LNCaP clone FGC (cell line): ENCODE measurements around the gene KCNQ1.

Source experiments
- DNase-seq: peaks from one replicate; pipeline ENCODE4 v3.0.0-alpha.2; 2011; ENCODE audit warnings: low read depth
- H3K4me3 ChIP-seq: 2 replicates; pipeline ENCODE4 v1.5.1; 2011; ENCODE audit warnings: mild to moderate bottlenecking, low read depth, low read length, control low read depth
- TF ChIP-seq, protein P1 (sequence below): IDR thresholded peaks from 2 replicates; pipeline ENCODE4 v1.5.1; 2012; ENCODE audit warnings: mild to moderate bottlenecking; ENCODE audit not compliant: control insufficient read depth, insufficient read depth; ENCODE audit errors: extremely low read depth

KCNQ1 gene

DNA sequence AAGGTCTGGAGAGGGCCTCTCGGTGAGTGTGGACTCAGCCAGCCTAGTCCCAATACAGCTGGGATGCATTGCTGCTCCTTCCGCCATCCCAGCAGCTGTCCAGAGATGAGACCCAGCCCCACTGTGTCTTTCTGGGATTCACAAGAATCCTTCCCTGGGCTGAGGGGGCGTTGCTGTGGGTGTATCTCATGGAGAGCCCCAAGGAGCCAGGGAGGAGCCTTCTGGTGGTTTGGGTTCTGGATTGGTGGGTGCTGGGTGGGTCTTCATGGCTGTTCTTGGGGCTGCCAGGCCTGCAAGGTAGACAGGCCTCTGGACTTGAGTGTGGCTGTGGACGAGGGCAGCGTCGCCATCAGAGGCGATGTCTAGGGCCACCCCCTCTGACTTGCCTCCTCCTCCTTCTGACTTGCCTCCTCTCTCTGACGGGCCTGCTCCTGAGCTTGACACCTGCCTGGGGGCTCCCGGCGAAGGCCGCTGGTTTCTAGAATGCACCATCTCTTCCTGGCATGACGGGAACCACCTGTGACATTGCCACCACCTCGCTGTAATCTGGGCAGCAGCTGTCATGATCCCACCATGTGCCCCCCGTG, 17.2 kb downstream of the KCNQ1 start:
- TF ChIP-seq, protein P1, sequence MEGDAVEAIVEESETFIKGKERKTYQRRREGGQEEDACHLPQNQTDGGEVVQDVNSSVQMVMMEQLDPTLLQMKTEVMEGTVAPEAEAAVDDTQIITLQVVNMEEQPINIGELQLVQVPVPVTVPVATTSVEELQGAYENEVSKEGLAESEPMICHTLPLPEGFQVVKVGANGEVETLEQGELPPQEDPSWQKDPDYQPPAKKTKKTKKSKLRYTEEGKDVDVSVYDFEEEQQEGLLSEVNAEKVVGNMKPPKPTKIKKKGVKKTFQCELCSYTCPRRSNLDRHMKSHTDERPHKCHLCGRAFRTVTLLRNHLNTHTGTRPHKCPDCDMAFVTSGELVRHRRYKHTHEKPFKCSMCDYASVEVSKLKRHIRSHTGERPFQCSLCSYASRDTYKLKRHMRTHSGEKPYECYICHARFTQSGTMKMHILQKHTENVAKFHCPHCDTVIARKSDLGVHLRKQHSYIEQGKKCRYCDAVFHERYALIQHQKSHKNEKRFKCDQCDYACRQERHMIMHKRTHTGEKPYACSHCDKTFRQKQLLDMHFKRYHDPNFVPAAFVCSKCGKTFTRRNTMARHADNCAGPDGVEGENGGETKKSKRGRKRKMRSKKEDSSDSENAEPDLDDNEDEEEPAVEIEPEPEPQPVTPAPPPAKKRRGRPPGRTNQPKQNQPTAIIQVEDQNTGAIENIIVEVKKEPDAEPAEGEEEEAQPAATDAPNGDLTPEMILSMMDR, result no peak
- DNase-seq, result no peak
- no peak overlapping the region for H3K4me3 ChIP-seq

DNA sequence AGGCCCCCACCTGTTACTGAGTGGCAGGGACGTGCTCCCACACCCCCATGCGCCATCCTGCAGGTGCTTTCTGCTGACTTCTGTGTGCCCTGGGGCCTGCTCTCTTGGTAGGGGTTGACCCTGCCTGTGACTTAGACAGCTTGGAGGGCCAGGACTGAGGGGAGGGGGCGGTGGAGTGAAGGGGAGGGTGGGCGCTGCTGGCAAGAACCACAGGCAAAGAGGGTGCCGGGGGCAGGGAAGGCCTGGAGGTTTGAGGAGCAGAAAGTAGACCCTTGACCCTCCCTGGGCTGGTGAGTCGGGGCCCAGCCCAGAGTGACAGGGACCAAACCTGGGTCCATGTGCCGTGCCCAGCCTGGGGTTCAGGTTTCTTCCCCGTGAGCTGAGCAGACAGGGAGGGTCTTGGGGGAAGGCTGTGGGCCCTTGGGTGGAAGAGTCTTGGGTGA, 17.8 kb downstream of the KCNQ1 start:
- H3K4me3 ChIP-seq, result no peak overlapping the region
- no peak for DNase-seq
- TF ChIP-seq, protein P1, result no peak

DNA sequence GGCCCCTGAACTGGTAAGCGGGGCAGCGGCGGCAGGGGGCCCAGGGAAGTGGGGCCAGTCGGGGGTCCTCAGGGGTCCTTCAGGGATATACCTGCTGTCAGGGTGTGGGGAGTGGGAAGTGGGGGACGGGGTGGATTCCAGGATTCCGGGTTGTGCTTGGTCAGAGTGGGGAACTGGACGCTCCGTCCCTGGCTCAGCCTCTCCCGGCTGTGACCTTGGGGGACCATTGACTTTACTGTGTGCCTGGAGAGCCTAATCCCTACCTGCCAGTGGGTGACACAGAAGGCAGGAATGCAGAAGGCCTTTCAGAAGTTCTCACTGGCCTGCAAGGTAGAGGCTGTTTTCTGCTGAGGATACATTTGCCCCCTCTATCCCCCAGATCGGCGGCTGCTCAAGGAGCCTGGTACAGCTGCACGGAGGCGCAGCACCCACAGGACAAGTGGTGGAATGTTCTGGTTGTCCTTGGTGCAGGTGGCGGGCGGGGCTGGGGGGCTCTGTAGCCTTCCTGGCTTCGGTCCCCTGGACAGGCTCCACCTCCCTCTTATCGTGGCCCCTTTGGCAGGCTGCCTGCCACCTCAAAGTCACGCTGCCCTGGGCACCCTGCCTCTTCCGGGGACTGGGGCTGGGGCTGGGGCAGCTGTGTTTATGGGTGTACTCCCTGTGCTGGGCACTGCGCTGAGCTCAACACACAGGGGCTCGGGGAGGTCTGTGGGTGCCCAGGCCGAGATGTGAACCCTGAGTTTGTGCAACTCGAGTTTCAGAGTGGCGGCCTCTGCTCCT, 18.4 kb downstream of the KCNQ1 start:
- TF ChIP-seq, protein P1, result no peak
- H3K4me3 ChIP-seq, result no peak overlapping the region
- DNase-seq, result no peak

DNA sequence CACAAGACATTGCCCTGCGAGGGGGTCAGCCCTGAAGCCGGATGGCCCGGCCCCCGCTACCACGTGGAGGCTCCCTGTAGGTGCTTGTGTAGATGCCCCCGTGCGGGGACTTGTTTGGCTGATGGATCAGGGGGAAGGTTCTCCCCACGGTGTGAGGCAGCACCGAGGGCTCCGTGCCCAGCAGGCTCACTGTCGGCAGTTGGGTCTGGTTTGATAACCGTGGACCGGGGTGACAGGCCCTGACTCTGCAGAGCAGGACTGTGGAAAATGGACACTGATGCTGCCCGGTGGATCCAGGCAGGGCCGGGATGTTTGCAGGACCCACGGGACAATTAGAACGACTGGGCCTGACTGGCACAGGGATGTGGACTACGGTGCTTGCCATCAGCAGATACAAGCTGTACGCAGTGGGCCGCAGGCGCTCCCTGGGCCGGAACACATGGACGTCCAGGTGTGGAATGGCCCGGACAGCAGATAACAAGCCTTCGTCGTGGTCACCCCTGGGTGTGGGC, 19.0 kb downstream of the KCNQ1 start:
- TF ChIP-seq, protein P1, result no peak
- H3K4me3 ChIP-seq, result no peak overlapping the region
- DNase-seq, result no peak

DNA sequence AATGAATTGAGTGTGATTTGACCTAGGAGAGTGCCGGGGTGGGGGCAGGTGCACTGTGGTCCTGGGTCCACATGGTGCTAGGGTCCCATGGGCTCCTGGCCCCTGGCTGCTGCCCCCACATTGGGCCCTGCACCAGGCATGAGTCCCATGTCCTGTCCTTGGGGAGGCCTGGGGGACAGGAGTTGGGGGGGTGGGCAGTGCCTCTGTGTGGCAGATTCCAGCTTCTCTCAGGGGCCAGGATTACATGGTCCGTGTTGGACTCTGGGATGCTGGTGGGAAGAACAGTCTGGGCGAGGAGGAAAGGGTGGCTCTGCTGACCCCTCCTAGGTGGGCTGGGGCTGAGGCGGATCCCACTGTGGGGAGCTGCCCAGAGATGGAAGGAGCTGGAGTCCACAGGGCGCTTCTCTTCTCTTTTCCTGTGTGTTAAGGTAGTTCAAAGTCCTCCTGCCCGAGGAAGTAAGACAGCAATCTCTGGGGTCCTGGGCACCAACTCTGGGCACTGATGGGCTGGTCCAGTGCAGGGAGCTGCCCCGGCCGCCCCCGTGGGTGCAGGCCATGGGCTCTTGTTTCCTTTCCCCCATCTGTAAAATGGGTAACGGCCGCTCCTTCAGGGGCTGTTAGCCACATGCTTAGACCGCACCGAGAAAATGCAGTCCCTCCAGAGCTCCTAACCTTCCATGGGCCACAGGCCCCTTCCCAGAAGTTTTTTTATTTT, 19.8 kb downstream of the KCNQ1 start:
- H3K4me3 ChIP-seq, result no peak overlapping the region
- DNase-seq, result no peak
- TF ChIP-seq, protein P1, result no peak

DNA sequence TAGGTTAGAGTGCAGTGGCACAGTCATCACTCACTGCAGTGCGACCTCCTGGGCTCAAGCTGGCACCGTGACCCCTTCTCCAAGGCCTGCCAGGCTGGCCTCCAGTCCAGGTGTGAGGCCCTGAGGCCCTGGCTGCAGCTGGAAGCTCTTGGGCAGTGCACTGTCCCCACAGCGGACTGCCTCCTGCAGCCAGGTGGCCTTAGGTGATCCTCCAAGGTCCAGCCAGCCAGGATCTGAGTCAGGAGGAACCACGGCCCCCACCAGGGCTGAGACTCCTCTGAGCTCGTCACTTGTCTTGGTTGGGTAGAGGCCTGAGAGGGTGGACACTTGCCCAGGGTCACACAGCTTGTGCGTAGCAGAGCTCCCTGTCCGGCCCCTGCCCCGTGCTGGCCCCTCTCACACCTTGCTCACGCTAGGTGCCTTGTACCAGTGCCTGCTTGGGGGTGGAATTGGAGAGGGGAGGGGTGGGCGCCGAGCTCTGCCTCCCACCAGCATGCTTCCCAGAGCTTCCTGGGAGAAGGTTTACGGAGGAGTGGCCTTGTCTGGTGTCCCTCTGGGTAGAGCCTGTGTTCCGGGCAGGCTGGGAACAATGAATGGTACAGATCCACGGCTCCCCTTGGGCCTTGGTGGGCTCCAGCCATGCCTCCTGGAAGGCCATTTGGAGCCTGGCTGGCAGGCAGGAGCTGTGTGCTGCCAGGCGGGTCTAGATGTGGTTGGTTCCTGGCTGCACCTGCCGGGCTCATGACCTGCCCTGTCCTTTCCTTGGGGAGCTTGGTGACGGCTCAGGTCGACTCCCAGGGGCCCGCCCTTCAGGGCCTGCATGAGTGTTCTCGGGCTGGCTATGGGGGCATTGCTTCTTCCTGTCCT, 20.6 kb downstream of the KCNQ1 start:
- no peak overlapping the region for H3K4me3 ChIP-seq
- TF ChIP-seq, protein P1, result no peak
- DNase-seq, result no peak
